Skin epidermis (tissue), 12 donors: Measurements from ENCODE around the gene ABI2.

Experiments used
- H3K27ac ChIP-seq, 21 experiments: fragments of 200-600 bp; sonication (generic) in 11 of 21; one replicate each; pipeline ENCODE4 v1.5.0; 2020; ENCODE audit warnings: mild to moderate bottlenecking in 3 of 21, inconsistent platforms in 2 of 21, moderate library complexity in 2 of 21
- H3K4me3 ChIP-seq, 7 experiments: fragments of 200-600 bp; sonication (generic) in 2 of 7; one replicate each; pipeline ENCODE4 v1.5.0; 2020; ENCODE audit warnings: inconsistent platforms in 2 of 7, mild to moderate bottlenecking in 2 of 7, moderate library complexity in 1 of 7

Gene ABI2

GRCh38 chr2:203461746-203462145 lies 133.6 kb downstream of the ABI2 start:
- Histone ChIP-seq H3K27ac (no peak overlapping the region), H3K4me3 (no peak overlapping the region)

GRCh38 chr2:203462308-203462707 lies 134.1 kb downstream of the ABI2 start:
- H3K27ac ChIP-seq: no peak overlapping the region
- no peak overlapping the region for H3K4me3 ChIP-seq

GRCh38 chr2:203463266-203463678 lies 135.1 kb downstream of the ABI2 start:
- Histone ChIP-seq H3K27ac (no peak overlapping the region), H3K4me3 (no peak overlapping the region)

- no peak overlapping the region for H3K27ac ChIP-seq
- no peak overlapping the region for H3K4me3 ChIP-seq
Measured at GRCh38 chr2:203469546-203469945, 141.4 kb downstream of the ABI2 start.

- Histone ChIP-seq H3K4me3 (no peak overlapping the region), H3K27ac (no peak overlapping the region)
Measured at GRCh38 chr2:203470371-203470770, 142.2 kb downstream of the ABI2 start.

GRCh38 chr2:203471323-203471722 lies 143.1 kb downstream of the ABI2 start:
- H3K4me3 ChIP-seq: no peak overlapping the region
- H3K27ac ChIP-seq: no peak overlapping the region

- Histone ChIP-seq H3K4me3 (no peak overlapping the region), H3K27ac (no peak overlapping the region)
Measured at GRCh38 chr2:203476881-203477280, 148.7 kb downstream of the ABI2 start.

- Histone ChIP-seq H3K4me3 (no peak overlapping the region), H3K27ac (no peak overlapping the region)
Measured at GRCh38 chr2:203480623-203481022, 152.4 kb downstream of the ABI2 start.

- Histone ChIP-seq H3K4me3 (no peak overlapping the region), H3K27ac (peak overlapping the region in 1 of 21 experiments; percentile 13)
Measured at GRCh38 chr2:203484266-203485112, 156.3 kb downstream of the ABI2 start.

GRCh38 chr2:203489531-203489930 lies 161.3 kb downstream of the ABI2 start:
- no peak overlapping the region for H3K4me3 ChIP-seq
- H3K27ac ChIP-seq: no peak overlapping the region

- Histone ChIP-seq H3K27ac (no peak overlapping the region), H3K4me3 (no peak overlapping the region)
Measured at GRCh38 chr2:203490391-203490790, 162.2 kb downstream of the ABI2 start.

- H3K4me3 ChIP-seq: no peak overlapping the region
- no peak overlapping the region for H3K27ac ChIP-seq
Measured at GRCh38 chr2:203492965-203493364, 164.8 kb downstream of the ABI2 start.
